Neuronal stem cell (in vitro differentiated cells): ENCODE data around the gene PKP2.

Experiments used
- DNase-seq: peaks from one replicate; pipeline ENCODE4 v3.0.0-alpha.2; 2013; ENCODE audit warnings: low spot score
- H2AFZ ChIP-seq: one replicate; pipeline ENCODE4 v1.6.1; 2013; ENCODE audit warnings: mild to moderate bottlenecking, low read length, inconsistent platforms
- H2AK5ac ChIP-seq: 2 replicates; pipeline ENCODE4 v1.6.1; 2013; ENCODE audit warnings: low read depth, mild to moderate bottlenecking, inconsistent platforms, low read length, moderate library complexity, mixed read lengths
- H2BK120ac ChIP-seq: 2 replicates; pipeline ENCODE4 v1.6.1; 2013; ENCODE audit warnings: low read depth, mild to moderate bottlenecking, inconsistent platforms, low read length, moderate library complexity, mixed read lengths
- H2BK12ac ChIP-seq: one replicate; pipeline ENCODE4 v1.6.1; 2013; ENCODE audit warnings: low read length, inconsistent platforms
- H2BK15ac ChIP-seq: 2 replicates; pipeline ENCODE4 v1.6.1; 2013; ENCODE audit warnings: mild to moderate bottlenecking, low read length, inconsistent platforms, mixed read lengths
- H2BK5ac ChIP-seq: one replicate; pipeline ENCODE4 v1.6.1; 2013; ENCODE audit warnings: inconsistent platforms, mild to moderate bottlenecking, low read length, moderate library complexity
- H3K14ac ChIP-seq: one replicate; pipeline ENCODE4 v1.6.1; 2013; ENCODE audit warnings: low read length, inconsistent platforms
- H3K18ac ChIP-seq: 2 replicates; pipeline ENCODE4 v1.6.1; 2013; ENCODE audit warnings: low read length, inconsistent platforms
- H3K23ac ChIP-seq: 2 replicates; pipeline ENCODE4 v1.6.1; 2013; ENCODE audit warnings: low read depth, mild to moderate bottlenecking, mixed read lengths, low read length, inconsistent platforms; ENCODE audit not compliant: poor library complexity
- H3K27ac ChIP-seq: replicated peaks from 3 replicates; pipeline ENCODE4 v1.5.1; 2013; ENCODE audit warnings: low read length, inconsistent platforms
- H3K27me3 ChIP-seq, 3 experiments: 2 replicates each; pipeline ENCODE4 v1.6.1; 2013; ENCODE audit warnings: low read length in 3 of 3, mild to moderate bottlenecking in 2 of 3, inconsistent platforms in 1 of 3, low read depth in 1 of 3, mixed read lengths in 1 of 3, moderate library complexity in 1 of 3; ENCODE audit not compliant: control insufficient read depth in 3 of 3, insufficient read depth in 3 of 3
- H3K36me3 ChIP-seq, 2 donors: replicated peaks in 1 of 2; 2 replicates each; pipeline ENCODE4 v1.6.1; 2013; ENCODE audit warnings: low read length in 2 of 2; ENCODE audit not compliant: control insufficient read depth in 2 of 2, insufficient read depth in 2 of 2
- H3K4ac ChIP-seq: 2 replicates; pipeline ENCODE4 v1.6.1; 2013; ENCODE audit warnings: inconsistent platforms, mild to moderate bottlenecking, low read length, moderate library complexity
- H3K4me1 ChIP-seq, 2 donors: 1 replicate in 1 of 2; 2 replicates in 1 of 2; pipeline ENCODE4 v1.6.1; 2013; ENCODE audit warnings: low read length in 2 of 2, low read depth in 1 of 2; ENCODE audit not compliant: control insufficient read depth in 2 of 2, insufficient read depth in 1 of 2
- H3K4me2 ChIP-seq: one replicate; pipeline ENCODE4 v1.6.1; 2013; ENCODE audit warnings: mild to moderate bottlenecking, low read length, inconsistent platforms; ENCODE audit not compliant: insufficient read depth, poor library complexity, severe bottlenecking
- H3K4me3 ChIP-seq, 2 donors: 2 replicates each; pipeline ENCODE4 v1.5.1; 2013; ENCODE audit warnings: low read length in 2 of 2, mild to moderate bottlenecking in 2 of 2, inconsistent platforms in 1 of 2, moderate library complexity in 1 of 2
- H3K79me1 ChIP-seq: one replicate; pipeline ENCODE4 v1.6.1; 2013; ENCODE audit warnings: low read depth, mild to moderate bottlenecking, inconsistent platforms, low read length, moderate library complexity
- H3K9ac ChIP-seq: one replicate; pipeline ENCODE4 v1.6.1; 2013; ENCODE audit warnings: mild to moderate bottlenecking, low read depth, low read length, inconsistent platforms; ENCODE audit not compliant: poor library complexity
- H3K9me3 ChIP-seq, 2 donors: replicated peaks in 1 of 2; 2 replicates each; pipeline versions ENCODE3 to v1.6.1; 2013; ENCODE audit warnings: low read length in 2 of 2, mild to moderate bottlenecking in 2 of 2, inconsistent platforms in 1 of 2, low read depth in 1 of 2, mixed read lengths in 1 of 2, moderate library complexity in 1 of 2; ENCODE audit not compliant: control insufficient read depth in 2 of 2, insufficient read depth in 1 of 2
- H4K8ac ChIP-seq: one replicate; pipeline ENCODE4 v1.6.1; 2013; ENCODE audit warnings: low read depth, mild to moderate bottlenecking, inconsistent platforms, low read length, moderate library complexity
- H4K91ac ChIP-seq: one replicate; pipeline ENCODE4 v1.6.1; 2013; ENCODE audit warnings: low read length, low read depth, mild to moderate bottlenecking, inconsistent platforms; ENCODE audit not compliant: poor library complexity
- WGBS, 2 donors: extraction: QIAGEN DNeasy Blood & Tissue Kit; methylation state at CpG; one replicate each; pipeline ENCODE4 v1.1.7; 2013; ENCODE audit warnings: missing lambda C conversion rate in 2 of 2, mixed read lengths in 1 of 2; ENCODE audit not compliant: insufficient read length in 2 of 2, insufficient replicate concordance in 1 of 2; ENCODE audit errors: extremely low coverage in 2 of 2; 5-methylcytosine and 5-hydroxymethylcytosine counted together

Gene PKP2

GRCh38 chr12:32918890-32919801 lies 22.6 kb upstream of the PKP2 start:
- H4K91ac ChIP-seq: no peak overlapping the region
- H3K4me1 ChIP-seq: no peaks in the 10 kb centered on the region
- no peaks in the 10 kb centered on the region for H3K27me3 ChIP-seq
- no peak overlapping the region for H3K27ac ChIP-seq
- H2BK120ac ChIP-seq: no peak overlapping the region
- H2BK15ac ChIP-seq: no peak overlapping the region
- H3K14ac ChIP-seq: no peak overlapping the region
- H3K9me3 ChIP-seq: no peaks in the 10 kb centered on the region
- H2BK12ac ChIP-seq: no peak overlapping the region
- no peak overlapping the region for H3K4me2 ChIP-seq
- no peak overlapping the region for H4K8ac ChIP-seq
- no CpG with 5 or more reads among the region's 11 CpGs for WGBS, 2 donors
- H3K36me3 ChIP-seq: no peaks in the 10 kb centered on the region
- no peak for DNase-seq
- H3K18ac ChIP-seq: no peak overlapping the region
- no peak overlapping the region for H3K23ac ChIP-seq
- no peak overlapping the region for H2BK5ac ChIP-seq
- no peak overlapping the region for H3K9ac ChIP-seq
- peak overlapping the region; percentile 1 for H2AFZ ChIP-seq
- no peak overlapping the region for H2AK5ac ChIP-seq
- H3K79me1 ChIP-seq: no peaks in the 10 kb centered on the region
- H3K4me3 ChIP-seq: no peak overlapping the region
- no peak overlapping the region for H3K4ac ChIP-seq

GRCh38 chr12:32917094-32917611 lies 20.6 kb upstream of the PKP2 start:
- no peak overlapping the region for H2AFZ ChIP-seq
- no peak overlapping the region for H3K27ac ChIP-seq
- no peak overlapping the region for H2BK12ac ChIP-seq
- no peaks in the 10 kb centered on the region for H3K79me1 ChIP-seq
- no peak overlapping the region for H2BK5ac ChIP-seq
- no peak overlapping the region for H3K4me3 ChIP-seq
- H3K18ac ChIP-seq: no peak overlapping the region
- H3K4me2 ChIP-seq: no peak overlapping the region
- no peak overlapping the region for H3K4ac ChIP-seq
- H4K8ac ChIP-seq: no peak overlapping the region
- DNase-seq: no peak
- no peaks in the 10 kb centered on the region for H3K27me3 ChIP-seq
- H3K36me3 ChIP-seq: no peaks in the 10 kb centered on the region
- no peaks in the 10 kb centered on the region for H3K4me1 ChIP-seq
- H3K14ac ChIP-seq: no peak overlapping the region
- H3K9ac ChIP-seq: no peak overlapping the region
- no peak overlapping the region for H2BK15ac ChIP-seq
- H2AK5ac ChIP-seq: no peak overlapping the region
- no peak overlapping the region for H3K23ac ChIP-seq
- H2BK120ac ChIP-seq: no peak overlapping the region
- no peak overlapping the region for H4K91ac ChIP-seq
- H3K9me3 ChIP-seq: no peaks in the 10 kb centered on the region

GRCh38 chr12:32907898-32908476 lies 11.4 kb upstream of the PKP2 start:
- Histone ChIP-seq H2BK5ac (no peak overlapping the region), H4K8ac (no peak overlapping the region), H3K4me3 (no peak overlapping the region)

DNA sequence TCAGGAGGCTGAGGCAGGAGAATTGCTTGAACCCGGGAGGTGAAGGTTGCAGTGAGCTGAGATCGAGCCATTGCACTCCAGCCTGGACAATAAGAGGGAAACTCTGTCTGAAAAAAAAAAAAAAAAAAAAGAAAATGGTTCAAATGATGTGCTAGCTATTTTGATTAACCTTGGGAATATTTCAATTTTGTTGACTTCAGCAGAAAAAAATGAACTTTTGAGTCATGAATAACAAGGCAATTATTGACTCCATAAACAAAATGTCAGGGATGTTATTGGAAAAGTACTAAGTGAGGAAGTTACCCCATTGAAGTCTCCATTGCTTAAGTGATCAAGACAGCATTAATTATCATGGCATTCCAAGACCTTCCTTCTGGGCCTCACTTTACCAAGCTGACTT lies 10.6 kb upstream of the PKP2 start:
- Histone ChIP-seq H3K4ac (no peak overlapping the region), H3K14ac (no peak overlapping the region), H4K91ac (no peak overlapping the region), H2BK5ac (no peak overlapping the region), H2BK15ac (no peak overlapping the region), H3K9ac (no peak overlapping the region), H3K27ac (no peak overlapping the region), H3K9me3 (no peaks in the 10 kb centered on the region), H2BK12ac (no peak overlapping the region), H3K23ac (no peak overlapping the region), H3K18ac (no peak overlapping the region), H2AK5ac (no peak overlapping the region), H2AFZ (no peak overlapping the region), H3K4me3 (no peak overlapping the region), H4K8ac (no peak overlapping the region), H3K4me1 (no peaks in the 10 kb centered on the region), H3K4me2 (no peak overlapping the region), H3K27me3 (no peaks in the 10 kb centered on the region), H2BK120ac (no peak overlapping the region), H3K79me1 (no peaks in the 10 kb centered on the region), H3K36me3 (no peaks in the 10 kb centered on the region)
- DNase-seq: no peak
- WGBS, 2 donors: no CpG with 5 or more reads among the region's 2 CpGs

More at GRCh38 chr12:32907898-32908476, 11.4 kb upstream of the PKP2 start:
- H3K4me1 ChIP-seq: no peaks in the 10 kb centered on the region
- no peak overlapping the region for H3K9ac ChIP-seq
- DNase-seq: no peak
- H3K79me1 ChIP-seq: no peaks in the 10 kb centered on the region
- no peaks in the 10 kb centered on the region for H3K9me3 ChIP-seq
- no peaks in the 10 kb centered on the region for H3K27me3 ChIP-seq
- H2AFZ ChIP-seq: no peak overlapping the region
- H3K36me3 ChIP-seq: no peaks in the 10 kb centered on the region
- no peak overlapping the region for H2BK120ac ChIP-seq
- no peak overlapping the region for H3K27ac ChIP-seq
- no peak overlapping the region for H2BK15ac ChIP-seq
- no peak overlapping the region for H2BK12ac ChIP-seq
- WGBS, 2 donors: no CpG with 5 or more reads among the region's 10 CpGs
- H3K14ac ChIP-seq: no peak overlapping the region
- no peak overlapping the region for H3K4me2 ChIP-seq
- H3K18ac ChIP-seq: no peak overlapping the region
- H3K23ac ChIP-seq: no peak overlapping the region
- no peak overlapping the region for H2AK5ac ChIP-seq
- no peak overlapping the region for H4K91ac ChIP-seq
- H3K4ac ChIP-seq: no peak overlapping the region
